Parathyroid adenoma (tissue), 2 donors: Measurements from ENCODE around the gene CIB2.

Experiments
- H2AFZ ChIP-seq: fragments of 300-600 bp; sonication (generic); one replicate; pipeline ENCODE4 v1.7.0; 2017; ENCODE audit warnings: antibody characterized with exemption, mild to moderate bottlenecking
- H3K27ac ChIP-seq: fragments of 300-600 bp; sonication (generic); one replicate; pipeline ENCODE4 v1.7.0; 2017
- H3K27me3 ChIP-seq: fragments of 300-600 bp; sonication (generic); one replicate; pipeline ENCODE4 v1.7.0; 2017; ENCODE audit warnings: low read length; ENCODE audit not compliant: control insufficient read depth, insufficient read depth
- H3K36me3 ChIP-seq: fragments of 300-600 bp; sonication (generic); one replicate; pipeline ENCODE4 v1.7.0; 2017; ENCODE audit warnings: low read length; ENCODE audit not compliant: control insufficient read depth, insufficient read depth
- H3K4me1 ChIP-seq: fragments of 300-600 bp; sonication (generic); one replicate; pipeline ENCODE4 v1.7.0; 2017; ENCODE audit warnings: control low read depth
- H3K4me2 ChIP-seq: fragments of 300-600 bp; sonication (generic); one replicate; pipeline ENCODE4 v1.7.0; 2017; ENCODE audit warnings: low read length
- H3K4me3 ChIP-seq: fragments of 300-600 bp; sonication (generic); one replicate; pipeline ENCODE4 v1.7.0; 2017; ENCODE audit warnings: low read depth, low read length
- H3K79me2 ChIP-seq: fragments of 300-600 bp; sonication (generic); one replicate; pipeline ENCODE4 v1.7.0; 2017; ENCODE audit warnings: control low read depth
- H3K9ac ChIP-seq: fragments of 300-600 bp; sonication (generic); one replicate; pipeline ENCODE4 v1.7.0; 2017; ENCODE audit warnings: mild to moderate bottlenecking
- H3K9me3 ChIP-seq: fragments of 300-600 bp; sonication (generic); one replicate; pipeline ENCODE4 v1.7.0; 2017; ENCODE audit warnings: low read length; ENCODE audit not compliant: control insufficient read depth
- TF ChIP-seq, protein P1 (sequence below): fragments of 300-600 bp; sonication (generic); IDR thresholded peaks from one replicate; pipeline ENCODE4 v1.7.0; 2017; ENCODE audit warnings: antibody characterized with exemption, mild to moderate bottlenecking
- donor health status: primary hyperparathyroidism.

Gene CIB2

DNA sequence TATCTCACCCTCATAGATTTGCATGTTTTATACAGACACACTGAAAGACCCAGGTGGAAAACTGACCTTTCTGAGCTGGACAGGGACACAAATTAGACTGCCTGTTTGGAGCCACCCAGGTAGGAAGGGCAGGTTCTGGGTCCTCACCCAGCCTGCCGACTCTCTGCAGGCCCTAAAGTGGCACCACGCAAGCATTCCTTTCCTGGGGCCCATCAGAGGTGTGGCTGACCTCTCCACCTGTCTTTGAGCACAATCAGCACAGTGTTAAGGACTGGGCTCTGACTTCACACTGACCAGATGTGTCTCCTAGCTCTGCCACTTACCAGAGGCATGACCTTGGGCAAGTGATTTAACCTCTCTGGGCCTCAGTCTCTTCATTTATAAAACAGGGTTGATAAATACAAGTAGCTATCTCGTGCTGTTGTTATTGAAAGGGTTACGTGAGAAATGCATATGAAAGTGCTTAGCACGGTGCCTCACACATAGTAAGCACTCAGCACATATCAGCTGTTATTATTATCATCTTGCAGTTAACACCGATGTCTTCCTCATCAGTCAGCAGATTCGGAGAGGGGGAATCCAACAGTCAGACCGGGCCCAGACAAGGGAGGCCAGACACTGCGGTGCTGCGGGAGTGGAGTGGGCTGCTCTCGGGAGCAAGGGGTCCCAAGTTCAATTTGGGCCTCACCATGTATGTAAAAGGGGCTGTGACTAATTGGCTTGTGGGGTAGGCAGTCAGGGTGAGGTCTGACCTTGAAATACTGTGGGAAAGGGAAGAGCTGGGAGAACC lies 51.8 kb downstream of the CIB2 start:
- no peak overlapping the region for H2AFZ ChIP-seq
- peaks cover under 1% of the 10 kb centered on the region for H3K79me2 ChIP-seq
- H3K9me3 ChIP-seq = no peaks in the 10 kb centered on the region
- TF ChIP-seq, protein P1, sequence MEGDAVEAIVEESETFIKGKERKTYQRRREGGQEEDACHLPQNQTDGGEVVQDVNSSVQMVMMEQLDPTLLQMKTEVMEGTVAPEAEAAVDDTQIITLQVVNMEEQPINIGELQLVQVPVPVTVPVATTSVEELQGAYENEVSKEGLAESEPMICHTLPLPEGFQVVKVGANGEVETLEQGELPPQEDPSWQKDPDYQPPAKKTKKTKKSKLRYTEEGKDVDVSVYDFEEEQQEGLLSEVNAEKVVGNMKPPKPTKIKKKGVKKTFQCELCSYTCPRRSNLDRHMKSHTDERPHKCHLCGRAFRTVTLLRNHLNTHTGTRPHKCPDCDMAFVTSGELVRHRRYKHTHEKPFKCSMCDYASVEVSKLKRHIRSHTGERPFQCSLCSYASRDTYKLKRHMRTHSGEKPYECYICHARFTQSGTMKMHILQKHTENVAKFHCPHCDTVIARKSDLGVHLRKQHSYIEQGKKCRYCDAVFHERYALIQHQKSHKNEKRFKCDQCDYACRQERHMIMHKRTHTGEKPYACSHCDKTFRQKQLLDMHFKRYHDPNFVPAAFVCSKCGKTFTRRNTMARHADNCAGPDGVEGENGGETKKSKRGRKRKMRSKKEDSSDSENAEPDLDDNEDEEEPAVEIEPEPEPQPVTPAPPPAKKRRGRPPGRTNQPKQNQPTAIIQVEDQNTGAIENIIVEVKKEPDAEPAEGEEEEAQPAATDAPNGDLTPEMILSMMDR = no peak
- H3K27ac ChIP-seq = no peak overlapping the region
- no peak overlapping the region for H3K9ac ChIP-seq
- H3K27me3 ChIP-seq = no peaks in the 10 kb centered on the region
- peaks cover 4% of the 10 kb centered on the region for H3K4me1 ChIP-seq
- H3K36me3 ChIP-seq = no peaks in the 10 kb centered on the region
- no peak overlapping the region for H3K4me3 ChIP-seq
- H3K4me2 ChIP-seq = no peak overlapping the region

DNA sequence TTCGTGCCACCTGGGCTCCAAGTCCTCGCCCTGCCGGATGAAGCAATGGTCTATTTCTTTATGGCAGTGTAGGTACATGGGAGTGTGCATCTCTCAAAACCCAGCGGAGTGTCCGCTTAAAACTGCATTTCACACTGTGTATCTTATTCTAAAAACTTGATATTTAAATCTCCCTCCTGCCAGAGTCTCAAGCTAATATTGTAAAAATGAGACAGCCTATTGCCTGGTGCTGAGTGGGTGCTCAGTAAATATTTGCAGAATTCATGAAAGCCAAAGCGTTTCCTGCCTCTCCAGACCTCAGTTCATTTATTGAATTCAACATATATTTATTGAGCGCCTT lies 53.4 kb downstream of the CIB2 start:
- Histone ChIP-seq H3K79me2 (peaks cover 2% of the 10 kb centered on the region), H3K9ac (no peak overlapping the region), H3K4me2 (peak overlapping the region; percentile 81), H3K36me3 (no peaks in the 10 kb centered on the region), H3K4me3 (peak overlapping the region; percentile 47), H3K9me3 (no peaks in the 10 kb centered on the region), H2AFZ (peak overlapping the region; percentile 80), H3K27me3 (no peaks in the 10 kb centered on the region), H3K4me1 (peaks cover 4% of the 10 kb centered on the region), H3K27ac (peak overlapping the region; percentile 49)
- TF ChIP-seq, protein P1 = no peak

DNA sequence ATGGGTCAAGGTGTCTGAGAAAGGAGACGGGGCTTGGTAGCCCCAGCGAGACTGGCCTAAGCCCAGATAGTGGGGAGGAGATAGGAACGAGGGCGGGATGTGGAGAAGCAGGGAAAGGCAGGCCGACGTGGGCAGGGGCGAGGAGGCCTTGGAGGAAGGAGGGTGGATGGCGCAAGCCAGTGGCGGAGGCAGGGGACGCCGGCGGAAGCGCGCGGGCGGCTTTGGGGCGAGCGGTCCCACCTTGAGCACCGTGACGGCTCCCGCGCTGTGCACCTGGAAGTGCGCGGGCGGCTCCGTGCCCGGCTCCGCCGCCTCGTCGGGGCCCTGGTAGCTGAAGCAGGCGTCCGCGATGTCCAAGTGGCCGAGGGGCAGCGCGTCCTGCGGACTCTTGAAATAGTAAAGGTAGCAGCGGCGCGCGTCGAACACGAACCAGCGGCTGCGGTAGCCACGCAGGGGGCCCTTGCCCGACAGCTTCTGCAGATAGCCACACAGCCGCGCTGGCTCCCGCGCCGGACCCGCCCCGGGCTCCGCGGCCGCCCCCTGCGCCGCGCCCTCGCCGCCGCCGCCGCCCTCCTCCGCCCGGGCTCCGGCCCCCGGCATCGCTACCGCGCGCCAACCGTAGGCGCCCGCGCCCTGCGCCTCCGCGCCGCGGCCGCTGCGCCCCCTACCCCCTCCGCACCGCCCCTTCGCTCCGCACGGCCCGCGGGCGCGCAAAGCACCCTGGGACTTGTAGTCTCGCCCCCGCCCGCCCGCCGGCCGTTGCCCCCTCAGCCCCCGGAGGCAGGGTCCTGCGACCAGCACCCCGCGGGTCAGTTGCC lies 54.0 kb downstream of the CIB2 start, which contains the start of gene TBC1D2B:
TSS of gene TBC1D2B (minus strand) at position 659 of the 818 bp plus-strand sequence. CDS start at position 600, 59 bp downstream.
- Histone ChIP-seq H3K4me1 (peaks cover 5% of the 10 kb centered on the region), H3K4me3 (peak within 1 kb of the TSS; percentile 60), H3K79me2 (peaks cover 2% of the 10 kb centered on the region), H3K9me3 (no peaks in the 10 kb centered on the region), H3K36me3 (no peaks in the 10 kb centered on the region), H3K27ac (peak within 1 kb of the TSS; percentile 71), H3K4me2 (peak within 1 kb of the TSS; percentile 81), H2AFZ (peak within 1 kb of the TSS; percentile 80), H3K27me3 (no peaks in the 10 kb centered on the region), H3K9ac (no peak within 1 kb of the TSS)
- TF ChIP-seq, protein P1 = no peak

DNA sequence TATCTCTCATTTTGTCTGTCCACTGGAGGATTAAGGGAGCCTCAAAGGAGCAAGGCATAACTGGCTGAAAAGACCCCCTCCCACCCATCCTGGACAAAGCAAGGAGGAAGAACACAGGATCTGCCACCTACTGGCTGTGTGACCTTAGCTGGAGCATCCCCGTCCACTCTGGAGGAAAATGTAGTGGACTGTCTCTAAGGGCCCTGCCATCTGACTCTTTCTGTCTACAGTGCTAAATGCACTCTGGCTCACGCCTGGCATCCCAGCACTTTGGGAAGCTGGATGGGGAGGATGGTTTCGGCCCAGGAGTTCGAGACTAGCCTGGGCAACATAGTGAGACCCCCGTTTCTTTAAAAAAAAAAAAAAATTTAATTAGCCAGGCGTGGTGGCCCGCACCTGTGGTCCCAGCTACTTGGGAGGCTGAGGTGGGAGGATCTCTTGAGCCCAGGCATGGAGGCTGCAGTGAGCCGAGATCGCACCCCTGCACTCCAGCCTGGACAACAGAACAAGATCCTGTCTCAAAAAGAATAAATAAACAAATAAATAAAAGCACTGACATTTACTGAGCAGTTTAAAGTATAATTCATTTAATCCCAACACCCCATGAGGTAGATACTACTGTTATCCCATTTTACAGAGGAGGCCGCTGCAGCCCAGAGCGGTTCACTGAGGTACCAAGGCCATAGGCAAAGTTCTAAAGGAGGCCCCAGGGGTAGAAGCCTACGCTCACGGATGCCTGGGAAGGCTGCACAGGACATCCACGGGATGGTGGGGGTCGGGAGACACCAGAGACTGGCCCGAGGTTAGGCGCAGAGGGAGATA lies 54.8 kb downstream of the CIB2 start:
- TF ChIP-seq, protein P1 = no peak
- no peaks in the 10 kb centered on the region for H3K9me3 ChIP-seq
- H3K79me2 ChIP-seq = peaks cover 2% of the 10 kb centered on the region
- peak overlapping the region; percentile 60 for H3K4me3 ChIP-seq
- H3K4me2 ChIP-seq = peak overlapping the region; percentile 74
- no peak overlapping the region for H3K9ac ChIP-seq
- no peaks in the 10 kb centered on the region for H3K27me3 ChIP-seq
- peak overlapping the region; percentile 75 for H2AFZ ChIP-seq
- H3K4me1 ChIP-seq = peaks cover 7% of the 10 kb centered on the region
- H3K27ac ChIP-seq = peak overlapping the region; percentile 71
- no peaks in the 10 kb centered on the region for H3K36me3 ChIP-seq
